SK-N-SH (cell line): ENCODE data around the gene AXIN1. TPM values are rescaled to one million over a fixed set of nuclear protein-coding genes. Genes with fewer than 3 reads are reported as not detected.

Source experiments
- CTCF ChIA-PET: fragments of 300-600, 350-600 bp; formaldehyde crosslinking; extraction: SDS; loops from one replicate; lab custom pipeline; 2021; lab: Yijun Ruan, JAX
- POLR2A ChIA-PET: fragments of 350-600 bp; sonication (Branson Sonifier 250); formaldehyde crosslinking; extraction: SDS; loops from one replicate; lab custom pipeline; 2020; ENCODE audit warnings: antibody characterized with exemption, inconsistent platforms; lab: Yijun Ruan, JAX
- DNase-seq: peaks from one replicate; pipeline ENCODE4 v3.0.0; 2012
- H2AFZ ChIP-seq: fragments of 200-600 bp; sonication (generic); 2 replicates; pipeline ENCODE4 v1.8.1; 2016; ENCODE audit warnings: antibody characterized with exemption, mild to moderate bottlenecking, low read depth
- H3F3A ChIP-seq: fragments of 200-600 bp; sonication (generic); replicated peaks from 2 replicates; pipeline ENCODE3; 2016; ENCODE audit warnings: antibody characterized with exemption, mild to moderate bottlenecking; ENCODE audit not compliant: insufficient read depth
- H3K27ac ChIP-seq, 2 experiments: fragments of 200-500 bp in 1 of 2; fragments of 200-600 bp in 1 of 2; sonication (Bioruptor generic) in 1 of 2; sonication (generic), shearing (Covaris generic) in 1 of 2; 2 replicates each; pipeline versions ENCODE4 v1.5.1 to v1.6.1; 2014 to 2016; ENCODE audit warnings: low read depth in 2 of 2, inconsistent platforms in 1 of 2, low read length in 1 of 2, mild to moderate bottlenecking in 1 of 2, mixed read lengths in 1 of 2
- H3K27me3 ChIP-seq: fragments of 200-600 bp; sonication (generic), shearing (Covaris generic); 2 replicates; pipeline ENCODE4 v1.6.1; 2016; ENCODE audit warnings: mixed run types; ENCODE audit not compliant: insufficient read depth
- H3K36me3 ChIP-seq, 2 experiments: fragments of 200-500 bp in 1 of 2; fragments of 200-600 bp in 1 of 2; sonication (Bioruptor generic) in 1 of 2; sonication (generic) in 1 of 2; replicated peaks in 1 of 2; 2 replicates each; pipeline versions ENCODE3 to v1.5.1; 2014 to 2016; ENCODE audit warnings: low read length in 1 of 2, mild to moderate bottlenecking in 1 of 2; ENCODE audit not compliant: insufficient read depth in 2 of 2, control insufficient read depth in 1 of 2
- H3K4me1 ChIP-seq, 2 experiments: fragments of 200-500 bp in 1 of 2; fragments of 200-600 bp in 1 of 2; sonication (Bioruptor generic) in 1 of 2; sonication (generic), shearing (Covaris generic) in 1 of 2; 2 replicates each; pipeline versions ENCODE4 v1.5.1 to v1.6.1; 2014 to 2016; ENCODE audit warnings: low read depth in 1 of 2, low read length in 1 of 2, mixed run types in 1 of 2; ENCODE audit not compliant: insufficient read depth in 2 of 2, control insufficient read depth in 1 of 2
- H3K4me2 ChIP-seq: fragments of 200-600 bp; sonication (generic), shearing (Covaris generic); 2 replicates; pipeline ENCODE4 v1.6.1; 2017; ENCODE audit warnings: mixed run types
- H3K4me3 ChIP-seq, 2 experiments: fragments of 200-500 bp in 1 of 2; fragments of 200-600 bp in 1 of 2; sonication (Bioruptor generic) in 1 of 2; sonication (generic), shearing (Covaris generic) in 1 of 2; 2 replicates each; pipeline versions ENCODE4 v1.5.1 to v1.8.1; 2014 to 2016; ENCODE audit warnings: low read depth in 2 of 2, inconsistent platforms in 1 of 2, low read length in 1 of 2, mild to moderate bottlenecking in 1 of 2, mixed read lengths in 1 of 2, moderate library complexity in 1 of 2
- H3K79me2 ChIP-seq: fragments of 200-600 bp; sonication (generic); 2 replicates; pipeline ENCODE4 v1.8.1; 2017; ENCODE audit warnings: mild to moderate bottlenecking; ENCODE audit not compliant: insufficient read depth
- H3K9ac ChIP-seq: fragments of 200-600 bp; sonication (generic); 2 replicates; pipeline ENCODE4 v1.6.1; 2017; ENCODE audit warnings: mixed run types
- H3K9me2 ChIP-seq: fragments of 200-600 bp; sonication (generic); 2 replicates; pipeline ENCODE4 v1.6.1; 2017; ENCODE audit warnings: mixed run types
- H3K9me3 ChIP-seq: fragments of 200-600 bp; sonication (generic); 2 replicates; pipeline ENCODE4 v1.6.1; 2017; ENCODE audit warnings: mixed run types, mild to moderate bottlenecking, moderate library complexity
- H4K20me1 ChIP-seq: fragments of 200-600 bp; sonication (generic); 2 replicates; pipeline ENCODE4 v1.6.1; 2017; ENCODE audit warnings: mild to moderate bottlenecking, mixed run types; ENCODE audit not compliant: insufficient read depth
- CTCF ChIP-seq: fragments of 200-600 bp; sonication (generic); IDR thresholded peaks from 2 replicates; pipeline ENCODE4 v1.6.1; 2017; ENCODE audit warnings: antibody characterized with exemption, mild to moderate bottlenecking, moderate library complexity
- ELF1 ChIP-seq: IDR thresholded peaks from 2 replicates; pipeline ENCODE4 v1.4.0; 2012
- EP300 ChIP-seq, 2 experiments: IDR thresholded peaks; 2 replicates each; pipeline versions ENCODE4 v1.4.0 to v1.6.1; 2012; ENCODE audit warnings: borderline replicate concordance in 1 of 2, low read depth in 1 of 2, low read length in 1 of 2
- FOSL2 ChIP-seq: IDR thresholded peaks from 2 replicates; pipeline ENCODE4 v1.4.0; 2012; ENCODE audit warnings: low read depth, mild to moderate bottlenecking, moderate library complexity, borderline replicate concordance
- FOXJ3 ChIP-seq: sonication (generic); formaldehyde crosslinking; IDR thresholded peaks from 2 replicates; pipeline ENCODE4 v1.5.1; 2020; ENCODE audit warnings: mild to moderate bottlenecking, missing genetic modification reagents
- GABPA ChIP-seq: IDR thresholded peaks from 2 replicates; pipeline ENCODE4 v1.4.0; 2012; ENCODE audit warnings: low read depth, mild to moderate bottlenecking
- IRF3 ChIP-seq: fragments of 150-350 bp; IDR thresholded peaks from 2 replicates; pipeline ENCODE4 v1.6.1; 2016; ENCODE audit warnings: mild to moderate bottlenecking, low read depth, low read length
- MAX ChIP-seq: IDR thresholded peaks from 2 replicates; pipeline ENCODE4 v1.4.0; 2012; ENCODE audit warnings: low read depth
- MXI1 ChIP-seq: IDR thresholded peaks from 2 replicates; pipeline ENCODE4 v1.6.1; 2012; ENCODE audit warnings: mild to moderate bottlenecking, low read depth, low read length, improper control_type of control experiment
- NRF1 ChIP-seq: IDR thresholded peaks from 2 replicates; pipeline ENCODE4 v1.6.1; 2012; ENCODE audit warnings: low read depth, mild to moderate bottlenecking, low read length
- PBX3 ChIP-seq: IDR thresholded peaks from 2 replicates; pipeline ENCODE4; 2012
- POLR2AphosphoS5 ChIP-seq: IDR thresholded peaks from 2 replicates; pipeline ENCODE4 v1.6.1; 2012; ENCODE audit warnings: low read depth, low read length
- REST ChIP-seq: IDR thresholded peaks from 2 replicates; pipeline ENCODE4 v1.6.1; 2012; ENCODE audit warnings: mild to moderate bottlenecking, low read depth, low read length, moderate library complexity
- RFX5 ChIP-seq: IDR thresholded peaks from 2 replicates; pipeline ENCODE4 v1.6.1; 2012; ENCODE audit warnings: mild to moderate bottlenecking, improper control_type of control experiment, low read length
- SIN3A ChIP-seq: IDR thresholded peaks from 2 replicates; pipeline ENCODE4 v1.6.1; 2012; ENCODE audit warnings: low read depth, mild to moderate bottlenecking, low read length, moderate library complexity, borderline replicate concordance
- TCF12 ChIP-seq: IDR thresholded peaks from 2 replicates; pipeline ENCODE4 v1.4.0; 2012
- TEAD4 ChIP-seq: IDR thresholded peaks from 2 replicates; pipeline ENCODE4 v1.4.0; 2012; ENCODE audit warnings: mild to moderate bottlenecking, borderline replicate concordance; ENCODE audit not compliant: insufficient read depth
- USF1 ChIP-seq: IDR thresholded peaks from 2 replicates; pipeline ENCODE4 v1.4.0; 2012; ENCODE audit warnings: low read depth, borderline replicate concordance
- USF2 ChIP-seq: fragments of 150-350 bp; IDR thresholded peaks from 2 replicates; pipeline ENCODE4 v1.6.1; 2017; ENCODE audit warnings: antibody characterized with exemption, low read length, low read depth, borderline replicate concordance
- ZBTB33 ChIP-seq: IDR thresholded peaks from 2 replicates; pipeline ENCODE4 v1.4.0; 2012; ENCODE audit warnings: low read depth, borderline replicate concordance
- WGBS: methylation state at CpG from one replicate; pipeline ENCODE4 v1.1.6; 2017; ENCODE audit warnings: low lambda C conversion rate; 5-methylcytosine and 5-hydroxymethylcytosine counted together
- polyA plus RNA-seq, 3 experiments: library from polyadenylated mRNA; depleted of rRNA; stranded (reverse); fragments of >200 nt; gene quantifications; 2 replicates each; pipeline ENCODE4 v1.2.3, GENCODE V29; 2012

The AXIN1 gene
- polyA plus RNA-seq, 1 of the 3 experiments (the other 2 are of a cell fraction): 19.9 TPM

GRCh38 chr16:309476-309875, 43.0 kb downstream of the AXIN1 start:
- DNase-seq: no peak
- Histone ChIP-seq H3K79me2 (no peaks in the 10 kb centered on the region), H3K36me3 (peaks cover 0 to 42% of the 10 kb centered on the region in 2 experiments), H3K9me3 (no peaks in the 10 kb centered on the region), H4K20me1 (no peaks in the 10 kb centered on the region), H3K4me1 (peaks cover 0 to 4% of the 10 kb centered on the region in 2 experiments; a peak in 1 of 4 replicates), H3K9ac (no peak overlapping the region), H3F3A (no peaks in the 10 kb centered on the region), H3K27ac (no peak overlapping the region), H3K27me3 (no peaks in the 10 kb centered on the region), H3K4me3 (no peak overlapping the region), H2AFZ (no peak overlapping the region), H3K4me2 (no peak overlapping the region), H3K9me2 (no peaks in the 10 kb centered on the region)
- CTCF ChIA-PET: no interaction called here
- 77% methylated on average over 4 of the region's 7 CpGs for WGBS
- TF ChIP-seq RFX5: no peak
- no peak for TF ChIP-seq GABPA
- TF ChIP-seq MXI1: no peak
- no peak for TF ChIP-seq NRF1
- no peak for TF ChIP-seq USF1
- TF ChIP-seq TCF12: no peak
- no peak for TF ChIP-seq IRF3
- no peak for TF ChIP-seq ZBTB33
- TF ChIP-seq CTCF: no peak
- no peak for TF ChIP-seq EP300 (IDR thresholded peaks at IDR 0.05; ENCODE audit: borderline replicate concordance in 1 of 2, low read depth in 1 of 2, low read length in 1 of 2)
- TF ChIP-seq USF2: no peak
- TF ChIP-seq FOSL2: no peak
- no peak for TF ChIP-seq PBX3
- no peak for TF ChIP-seq TEAD4
- no peak for TF ChIP-seq POLR2AphosphoS5
- TF ChIP-seq FOXJ3: no peak
- no peak for TF ChIP-seq ELF1
- TF ChIP-seq SIN3A: no peak
- no peak for TF ChIP-seq MAX
- TF ChIP-seq REST: no peak
- POLR2A ChIA-PET: no interaction called here
